ENCODE data around the gene RCAN1.
"Not testable (repeated sequence)": the region's sequence is repeated elsewhere in the genome, so short reads cannot be mapped to it uniquely, and the experiment has no call there.

The RCAN1 gene

DNA sequence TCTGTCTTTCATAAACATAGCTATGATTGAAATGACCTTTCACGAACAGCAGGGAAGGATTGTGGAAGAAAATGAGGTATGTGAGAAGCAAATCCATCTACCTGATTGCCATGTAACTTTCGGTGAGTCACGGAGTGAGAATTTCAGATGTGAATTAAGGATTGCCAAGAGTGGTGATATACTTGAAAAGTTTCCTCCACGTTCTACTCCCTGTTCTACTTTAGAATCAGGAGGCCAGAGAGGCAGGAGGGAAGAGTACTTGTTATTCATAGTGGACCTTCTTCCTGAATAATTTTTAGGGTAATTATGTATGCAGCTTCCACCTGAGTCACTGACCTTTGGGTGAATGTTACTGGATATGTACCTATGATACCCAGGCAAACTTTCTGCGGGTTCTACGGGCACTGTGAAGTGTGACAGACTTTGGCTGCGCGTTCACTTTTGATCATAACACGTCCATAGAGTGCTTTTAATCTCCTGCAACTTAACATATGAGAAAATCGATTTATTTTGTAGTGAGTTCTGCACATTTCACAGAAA is 100.3 kb downstream of the RCAN1 start:
- DNase-seq (ENCODE audit: low spot score): no peak

DNA sequence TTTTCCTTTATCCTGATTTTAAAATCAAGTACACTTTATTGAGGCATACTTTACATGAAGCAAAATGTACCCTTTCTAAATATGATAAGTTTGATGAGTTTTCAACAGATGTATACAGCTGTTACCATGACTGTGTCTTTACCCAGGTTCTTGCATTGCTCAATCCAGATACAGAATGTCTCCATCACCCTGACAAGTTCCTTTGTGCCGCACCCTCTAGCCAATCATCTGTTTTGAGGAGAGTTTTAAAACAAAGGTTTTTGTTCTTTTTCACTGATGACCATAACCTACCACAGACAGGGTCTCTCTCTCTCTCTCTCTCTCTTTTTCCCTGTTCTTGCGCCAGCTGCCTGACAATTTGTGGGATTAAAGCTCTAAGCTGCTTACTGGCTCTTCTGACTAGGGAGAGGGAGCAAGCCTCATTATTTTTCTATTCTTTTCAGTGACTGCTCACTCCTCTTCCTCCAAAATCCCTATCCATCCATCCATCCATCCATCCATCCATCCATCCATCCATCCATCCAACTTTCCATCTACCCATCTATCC is 101.7 kb downstream of the RCAN1 start:
- DNase-seq (ENCODE audit: low spot score): no peak

DNA sequence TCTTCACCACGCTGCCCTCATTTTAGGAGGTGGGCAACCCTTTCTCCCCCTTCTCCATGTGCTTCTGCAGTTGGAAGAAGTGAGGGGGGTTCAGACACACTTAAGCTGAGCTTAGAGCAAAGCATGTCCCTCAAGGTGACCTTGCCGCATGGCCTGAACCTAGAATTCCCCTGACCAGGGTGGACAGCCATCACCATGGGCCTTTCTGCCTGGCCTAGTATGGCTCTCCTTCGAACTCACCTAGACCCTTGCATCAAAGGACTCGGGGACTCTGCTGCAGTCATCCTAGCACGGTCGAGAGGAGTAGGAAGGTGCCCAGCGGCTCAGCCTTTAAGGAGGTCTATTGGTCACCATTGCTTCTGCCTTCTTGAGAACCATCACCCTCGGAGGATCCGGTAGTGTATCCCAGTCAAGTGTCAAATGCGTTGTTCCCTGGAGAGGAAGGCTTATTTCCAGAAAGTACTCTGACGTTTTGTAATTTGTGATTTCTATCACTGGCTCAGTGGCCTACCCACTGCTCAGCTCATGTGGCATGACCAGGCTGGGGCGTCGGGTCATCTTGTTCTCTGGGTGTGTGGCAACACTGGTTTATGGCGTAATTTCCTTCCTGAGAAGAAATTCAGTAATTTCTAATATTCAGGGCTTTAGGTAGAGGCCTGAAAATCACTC is 103.0 kb downstream of the RCAN1 start, which contains the start of gene KCNE1:
KCNE1 (minus strand) TSS at position 424 of the 669 bp plus-strand sequence. CDS start 62,576 bp downstream, outside the sequence.
- no peak for DNase-seq (ENCODE audit: low spot score)

DNA sequence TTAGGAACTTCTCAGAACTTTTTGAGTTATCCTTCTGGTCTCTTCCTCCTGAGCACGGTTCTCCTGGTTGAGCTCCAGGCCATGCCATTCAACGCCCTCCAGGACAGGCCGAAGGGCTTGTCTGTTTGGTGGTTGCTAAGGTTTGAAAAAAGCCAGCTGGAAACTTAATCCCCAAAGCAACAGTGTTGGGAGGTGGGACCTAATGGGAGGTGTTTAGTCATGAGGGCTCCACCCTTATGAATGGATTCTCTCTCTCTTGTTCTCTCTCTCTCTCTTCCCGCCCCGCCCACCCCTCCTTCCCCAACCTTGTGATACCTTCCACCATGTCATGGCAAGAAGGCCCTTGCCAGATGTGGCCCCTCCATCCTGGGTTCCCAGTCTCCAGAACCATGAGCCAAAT is 103.7 kb downstream of the RCAN1 start:
- no peak for DNase-seq (ENCODE audit: low spot score)

DNA sequence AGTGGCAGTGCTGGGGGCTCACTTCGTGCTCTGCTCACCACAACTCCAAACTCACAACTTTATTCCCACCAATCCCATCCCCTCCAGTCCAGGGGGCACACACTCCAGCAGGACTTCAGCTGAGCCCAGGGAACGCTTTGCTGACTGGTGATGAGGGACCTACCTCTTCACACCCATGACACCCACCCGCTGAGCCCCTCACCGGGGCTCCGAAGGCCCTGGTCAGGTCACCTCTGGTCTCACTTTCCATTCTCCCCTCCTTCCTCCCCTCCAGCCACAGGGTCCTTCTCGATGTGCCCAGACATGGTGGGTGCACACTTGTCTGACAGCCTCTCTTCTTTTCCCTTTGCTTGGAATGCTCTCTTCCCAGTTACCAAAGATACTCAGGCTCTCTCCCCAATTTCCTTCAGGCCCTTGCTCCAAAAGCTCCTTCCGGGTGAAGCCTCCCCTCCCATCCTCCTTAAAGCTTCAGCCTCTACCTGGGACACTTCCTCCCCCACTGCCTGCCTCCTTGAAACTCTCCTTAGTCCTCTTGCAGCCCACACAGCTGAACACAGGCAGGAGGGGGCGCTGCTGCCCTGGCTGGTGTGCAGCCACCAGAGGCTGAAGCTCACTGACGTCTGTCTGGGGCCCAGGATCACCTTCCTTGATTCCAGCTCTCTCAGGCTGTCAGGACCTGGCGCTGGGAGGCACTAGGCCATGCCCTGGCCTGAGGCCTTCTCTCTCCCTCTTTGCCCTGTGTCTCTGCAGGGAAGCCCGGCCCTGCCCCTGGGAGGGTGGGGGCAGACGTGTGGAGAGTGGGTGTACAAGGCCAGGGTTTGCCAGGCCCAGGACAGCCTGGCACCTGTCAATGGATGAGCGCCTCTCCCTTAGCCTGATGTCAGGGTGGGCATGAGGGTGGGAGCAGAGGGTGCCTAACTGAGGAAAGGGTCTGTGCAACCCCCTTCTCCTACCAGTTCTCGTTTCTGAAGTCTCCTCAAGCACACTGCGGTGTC is 104.5 kb downstream of the RCAN1 start:
- peak; percentile 66 for DNase-seq (ENCODE audit: low spot score)

DNA sequence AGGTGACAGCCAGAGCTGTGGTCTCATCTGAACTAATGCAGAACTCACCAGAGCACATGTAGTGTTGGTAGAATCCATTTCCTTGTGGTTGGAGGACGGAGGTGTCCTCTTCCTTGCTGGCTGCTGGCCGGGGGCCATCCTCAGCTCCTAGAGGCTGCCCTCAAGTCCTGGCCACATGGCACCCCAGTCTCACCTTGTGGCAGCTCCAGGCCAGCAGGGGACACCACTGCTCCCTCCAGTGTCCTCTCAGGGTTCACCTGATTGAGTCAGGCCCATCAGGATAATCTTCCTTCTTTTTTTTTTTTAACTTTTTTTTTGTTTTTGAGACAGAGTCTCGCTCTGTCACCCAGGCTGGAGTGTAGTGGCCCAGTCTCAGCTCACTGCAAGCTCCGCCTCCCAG is 105.8 kb downstream of the RCAN1 start:
- DNase-seq (ENCODE audit: low spot score): no peak

DNA sequence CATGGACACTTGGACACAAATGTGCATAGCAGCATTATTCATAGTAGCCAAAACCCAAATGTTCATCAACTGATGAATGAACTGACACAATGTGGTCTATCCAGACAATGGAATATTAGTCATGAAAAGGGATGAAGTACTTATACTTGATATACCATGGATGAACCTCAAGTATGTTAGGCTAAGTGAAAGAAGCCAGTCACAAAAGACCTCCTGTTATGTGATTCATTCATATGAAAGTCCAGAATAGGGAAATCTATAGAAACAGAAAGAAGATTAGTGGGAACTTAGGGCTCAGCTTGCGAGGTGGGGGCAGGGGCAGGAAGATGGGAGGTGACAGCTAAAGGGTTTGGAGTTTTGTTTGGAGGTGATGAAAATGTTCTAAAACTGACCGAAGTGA is 110.3 kb downstream of the RCAN1 start:
- no peak for DNase-seq (ENCODE audit: low spot score)

DNA sequence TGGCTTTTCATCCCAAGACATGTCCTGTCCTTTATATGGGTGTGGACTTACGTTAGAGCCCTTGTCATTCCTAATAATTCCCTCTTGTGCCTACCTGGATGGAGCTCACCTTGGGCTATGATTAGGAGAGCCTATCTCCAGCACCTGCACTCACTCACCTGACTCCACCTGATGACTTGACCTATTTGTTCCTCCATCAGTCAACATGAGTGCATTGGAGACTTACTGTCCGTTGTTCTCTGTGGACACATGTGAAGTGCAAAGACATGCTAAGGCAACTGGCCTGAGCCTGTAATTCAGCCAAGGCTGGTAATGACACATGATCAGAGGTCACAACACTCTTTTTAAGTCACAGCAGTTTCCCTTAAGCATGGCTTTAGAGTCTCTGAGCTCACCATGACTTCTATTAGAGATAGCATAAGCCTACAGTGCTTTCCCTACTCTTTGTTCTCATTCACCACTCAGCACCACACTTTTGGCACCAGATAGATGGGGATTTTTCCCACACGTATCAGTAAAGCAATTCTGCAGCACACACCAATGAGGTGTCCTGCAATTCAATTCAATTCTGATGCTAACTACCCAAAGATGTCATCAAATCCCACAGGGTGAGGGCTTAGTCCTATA is 112.3 kb downstream of the RCAN1 start:
- no peak for DNase-seq (ENCODE audit: low spot score)

DNA sequence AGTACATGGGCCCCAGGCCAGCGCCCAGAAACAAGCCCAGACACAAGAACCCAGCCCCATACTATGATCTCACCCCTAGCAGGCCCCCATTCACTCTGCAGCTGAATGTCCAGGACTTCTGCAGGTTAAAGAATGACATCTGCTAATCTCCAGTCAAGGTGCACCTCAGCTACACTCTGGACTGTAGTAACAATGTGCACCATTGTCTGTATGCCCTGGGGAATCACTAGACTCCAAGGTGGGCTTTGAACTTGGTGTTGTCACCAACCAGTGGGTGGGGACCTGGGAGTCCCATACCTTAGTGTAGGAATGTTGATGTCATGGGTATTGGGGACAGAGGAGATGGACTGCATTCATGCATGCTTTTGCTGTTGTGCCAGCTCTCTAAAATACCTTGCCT is 113.2 kb downstream of the RCAN1 start:
- no peak for DNase-seq (ENCODE audit: low spot score)

DNA sequence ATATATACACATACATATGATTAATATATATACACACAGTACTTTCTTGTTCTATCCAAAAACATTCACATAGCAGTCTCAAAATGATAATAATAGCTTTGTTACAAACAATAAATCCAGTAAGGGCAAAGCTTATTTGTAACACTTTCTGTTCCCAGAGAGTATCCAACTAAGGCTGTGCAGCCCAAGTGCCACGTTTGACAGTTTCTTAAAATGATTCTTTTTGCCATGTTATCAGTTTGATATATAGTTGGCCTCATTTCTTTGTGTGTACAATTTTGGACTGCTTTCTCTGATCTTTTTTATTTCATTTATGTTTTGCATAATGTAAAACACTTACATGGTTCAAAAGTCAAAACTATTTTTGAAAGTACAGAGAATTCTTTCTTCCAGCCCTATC is 114.7 kb downstream of the RCAN1 start:
- DNase-seq (ENCODE audit: low spot score): no peak

DNA sequence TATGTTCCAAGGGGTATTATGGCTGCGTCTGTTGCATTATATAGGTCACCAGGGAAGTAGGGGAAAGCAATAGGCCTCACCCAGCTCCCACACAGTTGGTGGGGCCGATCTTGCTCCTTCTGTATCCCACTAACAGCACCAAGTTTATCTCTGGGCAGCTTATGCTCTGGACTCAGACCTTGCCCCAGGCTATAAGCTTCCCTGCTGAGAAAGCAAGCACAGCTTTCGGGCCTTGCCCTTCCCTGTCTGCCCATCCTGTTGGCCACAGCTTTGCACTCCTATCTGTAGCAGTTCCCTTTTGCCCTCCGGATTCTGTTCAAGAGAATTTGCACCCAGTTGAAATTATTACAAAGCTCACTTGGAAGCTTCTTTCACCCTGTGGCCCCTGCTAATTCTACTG is 115.8 kb downstream of the RCAN1 start:
- DNase-seq (ENCODE audit: low spot score): no peak

DNA sequence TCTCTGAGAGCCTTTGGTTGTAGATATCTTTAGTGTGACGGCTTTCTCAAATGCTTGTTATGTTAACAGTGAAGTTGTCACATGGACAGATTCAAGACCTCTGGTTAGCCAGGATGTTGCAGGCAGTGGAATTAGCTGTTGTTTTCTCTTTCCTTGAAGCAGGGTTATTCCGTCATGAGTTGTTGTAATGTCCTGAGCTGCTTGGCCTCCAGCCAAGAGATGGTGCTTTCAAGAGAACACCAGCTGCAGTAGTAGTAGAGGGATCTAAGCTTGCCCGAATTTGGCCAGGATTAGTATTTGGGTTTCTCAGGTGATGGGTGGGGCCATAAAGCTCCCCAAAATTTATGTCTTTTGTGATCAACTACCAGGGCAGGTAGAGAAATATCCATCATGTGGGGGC is 116.3 kb downstream of the RCAN1 start:
- DNase-seq (ENCODE audit: low spot score): no peak

DNA sequence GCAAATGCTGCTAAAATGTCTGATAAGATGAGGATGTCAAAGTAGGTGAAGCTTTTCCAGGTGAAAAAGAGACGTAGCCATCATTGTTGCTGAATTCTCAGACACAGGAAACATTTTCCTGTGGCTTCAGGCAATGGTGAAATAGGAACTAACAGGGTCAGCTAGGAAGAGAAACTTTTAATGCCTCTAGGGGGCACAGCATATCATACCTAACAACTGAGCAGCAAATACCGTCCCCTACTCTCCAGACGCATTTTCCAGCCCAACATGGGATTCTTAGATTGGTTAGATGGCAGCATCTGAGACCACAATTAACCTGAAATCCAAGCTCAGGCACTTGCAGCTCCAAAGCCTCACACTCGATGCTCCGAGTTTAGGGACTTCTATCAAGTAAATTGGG is 131.1 kb downstream of the RCAN1 start:
- DNase-seq (ENCODE audit: low spot score): not testable (repeated sequence)

DNA sequence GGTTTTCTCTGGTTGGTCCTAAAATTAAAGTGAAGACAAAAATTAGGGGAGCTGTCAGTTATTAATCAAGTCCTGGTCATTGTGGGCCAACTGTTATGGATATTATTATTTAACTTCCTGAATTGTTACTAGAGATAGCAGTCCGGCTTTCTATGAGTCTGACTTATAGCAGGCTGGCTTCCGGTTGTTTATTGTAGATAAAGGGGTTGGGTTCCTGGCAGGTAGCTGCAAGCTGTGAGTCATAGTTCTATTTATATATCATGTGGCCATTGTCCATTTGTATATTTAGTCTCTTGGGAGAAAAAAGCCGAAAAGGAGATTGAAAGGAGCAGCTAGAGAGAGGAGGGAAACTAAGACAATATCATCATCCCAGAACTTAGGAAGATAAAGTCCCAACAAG is 131.5 kb downstream of the RCAN1 start:
- not testable (repeated sequence) for DNase-seq (ENCODE audit: low spot score)

DNA sequence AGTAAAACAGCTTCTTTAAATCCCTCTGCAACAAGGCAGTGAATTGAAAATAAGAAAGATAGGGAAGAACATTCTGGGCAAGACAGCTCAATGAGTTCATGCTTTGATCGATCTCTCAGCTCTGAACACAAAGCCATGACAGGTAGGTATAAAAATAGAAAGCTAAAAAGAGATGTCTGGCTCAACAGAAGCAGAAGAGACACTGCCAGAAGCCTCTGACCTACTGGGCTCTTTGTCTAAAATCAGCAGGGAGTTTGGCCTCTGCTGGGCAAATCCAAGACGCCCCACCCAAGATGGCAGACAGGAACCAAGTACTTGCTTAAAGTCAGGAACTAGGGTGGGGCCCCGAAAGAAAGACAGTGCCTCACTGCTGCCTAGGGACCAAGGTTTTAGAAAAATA is 147.6 kb downstream of the RCAN1 start:
- not testable (repeated sequence) for DNase-seq (ENCODE audit: low spot score)
